GM21515 (cell line): ENCODE results near the gene UBE2Z.
"Not testable (repeated sequence)": the region's sequence is repeated elsewhere in the genome, so short reads cannot be mapped to it uniquely, and the experiment has no call there.

Experiments
- ATAC-seq: cut with Tn5 transposase; IDR thresholded peaks from one replicate; pipeline ENCODE4 v1.9.1; 2021; ENCODE audit not compliant: unreplicated experiment

The UBE2Z gene

DNA sequence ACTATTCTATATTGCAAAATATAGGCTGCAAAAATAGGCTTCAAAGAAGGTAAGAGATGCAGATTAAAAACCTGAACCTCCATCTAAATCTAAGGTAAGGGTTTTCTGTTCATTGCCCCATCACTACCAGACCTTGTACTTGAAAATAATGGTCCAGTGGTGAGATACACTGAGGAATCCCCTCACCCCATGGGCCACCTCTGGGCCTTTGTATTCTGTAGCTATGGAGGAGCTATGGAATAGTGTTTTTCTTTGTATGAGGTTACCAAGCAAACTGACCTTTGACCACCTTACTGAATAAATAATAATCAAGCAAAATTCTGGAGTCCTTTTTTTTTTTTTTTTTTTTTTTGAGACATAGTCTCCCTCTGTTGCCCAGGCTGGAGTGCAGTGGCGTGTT is 4.8 kb upstream of the UBE2Z start:
- ATAC-seq: no peak

GRCh38 chr17:48904428-48904827 is 3.8 kb upstream of the UBE2Z start:
- no peak for ATAC-seq

GRCh38 chr17:48905987-48906515 is 2.2 kb upstream of the UBE2Z start:
- no peak for ATAC-seq

GRCh38 chr17:48907713-48908046 is 527 bp upstream of the UBE2Z start:
- no peak for ATAC-seq

DNA sequence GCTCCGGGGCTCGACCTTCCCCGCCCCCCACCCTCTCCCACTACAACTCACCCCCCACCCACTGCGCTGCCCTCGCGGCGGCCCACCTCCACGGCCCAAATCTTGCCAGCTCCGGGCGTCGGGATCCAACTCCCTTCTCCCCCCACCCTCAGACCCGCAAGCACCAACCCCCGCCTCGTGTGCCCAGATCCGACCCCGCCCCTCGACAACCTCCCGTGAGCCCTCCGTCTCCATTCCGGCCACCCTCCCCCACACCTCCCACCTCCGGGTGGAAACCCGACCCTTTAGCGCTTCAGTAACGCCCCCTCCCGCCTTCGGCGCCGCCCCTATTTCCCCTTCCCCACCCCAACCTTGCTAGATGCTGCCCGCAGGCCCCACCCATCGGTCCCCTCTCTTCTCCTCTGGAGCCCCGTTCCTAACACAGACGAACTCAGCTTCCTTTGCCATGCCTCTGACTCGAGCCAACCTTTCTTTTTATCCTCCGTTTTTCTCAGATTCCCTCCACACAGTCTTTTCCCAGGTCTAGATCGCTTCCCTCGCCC is 717 bp downstream of the UBE2Z start:
- peak; percentile 35 for ATAC-seq

- ATAC-seq: no peak
Observed at GRCh38 chr17:48909783-48910182, 1.6 kb downstream of the UBE2Z start.

DNA sequence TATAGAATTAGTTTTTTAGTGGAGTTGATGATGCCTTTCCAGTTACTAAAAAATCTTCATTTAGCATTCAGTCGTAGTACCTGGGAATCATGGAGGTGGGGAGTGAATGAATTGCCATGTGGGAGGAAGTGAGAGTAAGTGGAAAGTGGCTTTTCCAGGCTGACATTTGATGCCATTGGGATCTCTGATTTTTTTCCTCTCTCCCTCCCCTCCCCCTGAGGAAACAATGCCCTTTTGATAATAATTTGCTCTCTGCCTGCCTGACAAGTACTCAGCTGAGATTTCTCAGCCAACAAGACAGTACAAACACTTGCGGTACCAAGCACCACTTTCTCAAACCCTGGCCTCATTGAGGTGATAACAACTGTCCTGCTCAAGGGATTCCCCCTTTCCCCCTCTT is 2.2 kb downstream of the UBE2Z start:
- no peak for ATAC-seq

GRCh38 chr17:48912476-48912875 is 4.3 kb downstream of the UBE2Z start:
- no peak for ATAC-seq

- peak; percentile 43 for ATAC-seq
Observed at GRCh38 chr17:48915459-48916282, 7.5 kb downstream of the UBE2Z start.

GRCh38 chr17:48925251-48925990 is 17.2 kb downstream of the UBE2Z start:
- ATAC-seq: no peak

- ATAC-seq: no peak
Observed at GRCh38 chr17:48925991-48926342, 17.8 kb downstream of the UBE2Z start.

DNA sequence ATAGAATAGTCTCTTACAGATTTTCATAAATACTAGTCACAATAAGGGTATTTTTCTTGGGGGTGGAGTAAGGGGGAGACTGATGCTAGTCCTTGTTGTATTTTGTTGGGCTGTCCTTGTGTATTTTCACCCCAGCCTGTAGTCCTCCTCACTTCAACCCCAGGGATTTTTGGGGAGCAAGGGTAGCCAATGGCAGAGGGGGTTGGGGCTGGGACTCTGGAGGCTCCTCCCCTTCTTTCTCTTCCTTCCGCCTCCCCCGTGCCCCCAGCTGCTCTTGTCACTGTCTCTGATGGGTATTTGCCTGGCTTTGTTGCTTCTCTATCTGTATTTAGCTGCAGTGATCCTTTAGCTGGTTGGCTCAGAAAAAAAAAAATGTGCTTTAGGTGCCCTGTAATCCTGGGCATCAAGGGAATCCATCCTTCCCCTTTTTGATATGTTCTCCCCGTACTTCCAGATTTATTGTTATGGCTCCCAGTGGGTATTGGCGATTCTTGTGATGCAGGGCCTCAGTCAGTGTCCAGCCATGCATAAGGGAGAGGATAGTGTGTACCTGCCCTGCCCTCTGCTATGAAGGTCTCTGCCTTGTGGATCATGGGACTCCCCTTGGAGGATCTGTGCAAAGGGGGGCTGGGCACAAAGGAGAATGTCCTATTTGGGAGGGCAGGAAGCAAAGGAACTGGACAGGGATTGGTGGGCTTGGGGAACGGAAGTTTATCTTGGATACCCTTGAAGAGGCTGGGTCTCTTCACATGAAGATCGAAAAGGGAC is 20.0 kb downstream of the UBE2Z start:
- no peak for ATAC-seq

- no peak for ATAC-seq
Observed at GRCh38 chr17:48928876-48929811, 20.9 kb downstream of the UBE2Z start.

- no peak for ATAC-seq
Observed at GRCh38 chr17:48929812-48930165, 21.6 kb downstream of the UBE2Z start.

GRCh38 chr17:48930435-48930873 is 22.2 kb downstream of the UBE2Z start:
- no peak for ATAC-seq

DNA sequence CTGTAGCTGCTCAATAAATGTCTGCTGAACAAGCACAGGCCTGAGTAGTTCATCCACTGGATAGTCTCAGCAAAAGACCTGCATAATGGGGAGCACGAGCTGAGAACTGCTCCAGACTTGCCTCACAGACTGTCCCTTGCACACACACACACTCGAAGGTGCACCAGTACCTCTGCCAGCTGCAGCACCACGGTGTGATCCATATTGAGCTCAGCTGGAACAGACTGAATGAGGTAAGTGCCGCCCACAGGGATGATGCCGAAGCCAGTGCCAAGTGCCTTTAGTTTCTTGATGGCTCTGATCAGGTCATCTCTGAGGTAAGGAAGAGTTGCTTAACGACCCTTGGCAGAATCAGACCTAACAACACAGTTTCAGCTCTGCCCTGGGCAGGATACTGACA is 24.8 kb downstream of the UBE2Z start:
- ATAC-seq: no peak

DNA sequence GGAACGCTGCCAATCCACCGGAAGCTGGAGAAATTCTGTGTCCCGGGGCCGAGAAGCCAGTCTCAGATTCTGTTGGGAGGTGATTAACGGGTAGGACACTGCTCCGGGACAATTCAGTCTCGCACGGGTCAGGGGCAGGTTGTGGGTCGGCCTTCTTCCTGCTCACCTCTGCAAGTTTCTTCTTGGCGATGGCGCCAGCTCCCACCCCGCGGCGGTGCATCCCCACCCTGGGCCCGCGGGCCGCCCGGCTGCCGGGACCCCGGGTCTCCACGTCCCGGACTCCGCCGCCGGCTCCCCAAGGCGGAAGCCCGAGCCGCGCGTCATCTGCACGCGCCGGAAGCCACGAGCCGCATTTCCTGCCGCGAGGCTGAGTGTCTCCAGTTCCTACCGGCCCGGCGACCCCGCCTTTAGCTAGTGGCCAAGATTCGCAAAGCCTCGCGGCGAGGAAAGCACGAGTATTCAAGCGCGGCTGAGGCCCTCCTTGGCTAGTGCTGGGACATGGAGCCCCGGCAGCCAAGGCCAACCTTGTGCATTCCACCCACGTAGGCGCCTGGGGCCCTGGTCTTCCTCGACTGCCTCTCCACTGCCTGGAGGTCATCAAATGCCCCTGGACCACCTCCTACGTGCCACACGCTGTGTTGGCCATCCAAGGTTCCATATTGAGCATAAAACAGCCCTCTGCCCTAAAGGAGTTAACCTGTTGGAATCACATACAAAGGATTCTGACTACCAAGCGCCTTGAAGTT is 36.5 kb downstream of the UBE2Z start, which contains the start of gene SNF8:
TSS of gene SNF8 (minus strand) at position 328 of the 746 bp plus-strand sequence. CDS start at position 220, 108 bp downstream.
- ATAC-seq: peak; percentile 84

GRCh38 chr17:48945261-48945651 is 37.0 kb downstream of the UBE2Z start:
- ATAC-seq: not testable (repeated sequence)

GRCh38 chr17:48951572-48951971 is 43.4 kb downstream of the UBE2Z start:
- ATAC-seq: no peak
